HG03575 (cell line): ENCODE data around the gene HLA-A.

Experiments
- ATAC-seq: cut with Tn5 transposase; IDR thresholded peaks from one replicate; pipeline ENCODE4 v1.9.1; 2021; ENCODE audit not compliant: unreplicated experiment, insufficient number of reproducible peaks, low FRiP score; ENCODE audit errors: extremely low read depth

Gene HLA-A

GRCh38 chr6:29942275-29943052 is at the start of gene HLA-A:
HLA-A (plus strand) TSS chr6:29942532; CDS start chr6:29942554, 22 bp downstream.
- ATAC-seq = peak; percentile 38

GRCh38 chr6:29892696-29893095 is 49.6 kb upstream of the HLA-A start:
- ATAC-seq = no peak

- no peak for ATAC-seq
These were observed 43.1 kb upstream of the HLA-A start for GRCh38 chr6:29899281-29899680.

- no peak for ATAC-seq
These were observed 37.0 kb upstream of the HLA-A start for GRCh38 chr6:29905286-29905685.

GRCh38 chr6:29907637-29908340 is 34.5 kb upstream of the HLA-A start:
- ATAC-seq = no peak

GRCh38 chr6:29908341-29908662 is 34.0 kb upstream of the HLA-A start:
- ATAC-seq = no peak

GRCh38 chr6:29908710-29909109 is 33.6 kb upstream of the HLA-A start:
- ATAC-seq = no peak

- no peak for ATAC-seq
These were observed 32.3 kb upstream of the HLA-A start for GRCh38 chr6:29909985-29910384.

GRCh38 chr6:29912840-29913239 is 29.5 kb upstream of the HLA-A start:
- ATAC-seq = no peak

- no peak for ATAC-seq
These were observed 25.6 kb upstream of the HLA-A start for GRCh38 chr6:29916741-29917140.

GRCh38 chr6:29917857-29918256 is 24.5 kb upstream of the HLA-A start:
- ATAC-seq = no peak

GRCh38 chr6:29919506-29920445 is 22.6 kb upstream of the HLA-A start:
- no peak for ATAC-seq

GRCh38 chr6:29924287-29924686 is 18.0 kb upstream of the HLA-A start:
- ATAC-seq = no peak

GRCh38 chr6:29924731-29925130 is 17.6 kb upstream of the HLA-A start:
- no peak for ATAC-seq

- no peak for ATAC-seq
These were observed 17.0 kb upstream of the HLA-A start for GRCh38 chr6:29925321-29925720.

GRCh38 chr6:29925727-29926412 is 16.5 kb upstream of the HLA-A start:
- no peak for ATAC-seq

- no peak for ATAC-seq
These were observed 15.7 kb upstream of the HLA-A start for GRCh38 chr6:29926413-29927274.

GRCh38 chr6:29927275-29927569 is 15.1 kb upstream of the HLA-A start:
- no peak for ATAC-seq
